GM12801 (cell line): ENCODE measurements around the gene SEC22B.

Source experiments
- TF ChIP-seq, protein P1 (sequence below): IDR thresholded peaks from one replicate; pipeline ENCODE4 v1.5.1; 2011; ENCODE audit warnings: control low read depth; ENCODE audit not compliant: insufficient read length; ENCODE audit errors: extremely low read depth

Gene SEC22B

DNA sequence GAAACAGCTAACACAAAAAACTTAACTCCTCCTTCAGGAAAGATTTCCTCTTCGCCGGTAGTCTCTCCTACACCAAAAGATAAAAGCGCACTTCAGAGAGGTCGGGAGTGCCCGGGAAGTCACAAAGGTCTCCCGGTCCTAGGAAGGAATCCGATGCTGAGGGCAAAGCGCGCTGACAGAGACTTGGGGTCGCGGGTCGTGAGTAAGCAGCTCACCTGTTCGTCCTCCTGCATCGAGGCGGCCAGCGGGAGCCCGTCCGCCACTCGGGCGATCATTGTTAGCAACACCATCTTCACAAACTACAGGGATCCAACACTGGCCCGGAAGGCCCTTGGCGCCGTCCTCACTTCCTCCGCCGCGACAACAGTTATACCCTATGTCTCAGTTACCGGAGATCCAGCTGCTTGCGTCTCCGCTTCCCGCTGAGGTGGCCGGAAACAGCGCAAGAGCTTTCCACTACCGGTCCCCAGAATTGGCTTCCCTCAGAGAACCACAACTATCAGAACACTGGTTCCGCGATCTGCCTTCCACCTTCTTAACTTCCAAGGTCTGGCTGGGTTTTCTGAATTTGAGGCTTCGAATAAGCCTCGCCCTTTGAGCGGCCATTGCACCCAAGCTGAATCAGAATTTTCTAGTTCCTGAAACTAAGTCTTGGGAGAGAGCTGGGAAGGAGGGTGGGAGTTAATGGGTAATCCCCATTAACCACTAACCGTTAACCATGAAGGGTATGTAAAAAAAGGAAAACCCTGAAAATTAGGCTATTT, at the start of gene SEC22B:
Gene SEC22B (minus strand): TSS at position 429 of the 764 bp plus-strand sequence. CDS start 139 bp downstream, at position 290.
- TF ChIP-seq, protein P1, sequence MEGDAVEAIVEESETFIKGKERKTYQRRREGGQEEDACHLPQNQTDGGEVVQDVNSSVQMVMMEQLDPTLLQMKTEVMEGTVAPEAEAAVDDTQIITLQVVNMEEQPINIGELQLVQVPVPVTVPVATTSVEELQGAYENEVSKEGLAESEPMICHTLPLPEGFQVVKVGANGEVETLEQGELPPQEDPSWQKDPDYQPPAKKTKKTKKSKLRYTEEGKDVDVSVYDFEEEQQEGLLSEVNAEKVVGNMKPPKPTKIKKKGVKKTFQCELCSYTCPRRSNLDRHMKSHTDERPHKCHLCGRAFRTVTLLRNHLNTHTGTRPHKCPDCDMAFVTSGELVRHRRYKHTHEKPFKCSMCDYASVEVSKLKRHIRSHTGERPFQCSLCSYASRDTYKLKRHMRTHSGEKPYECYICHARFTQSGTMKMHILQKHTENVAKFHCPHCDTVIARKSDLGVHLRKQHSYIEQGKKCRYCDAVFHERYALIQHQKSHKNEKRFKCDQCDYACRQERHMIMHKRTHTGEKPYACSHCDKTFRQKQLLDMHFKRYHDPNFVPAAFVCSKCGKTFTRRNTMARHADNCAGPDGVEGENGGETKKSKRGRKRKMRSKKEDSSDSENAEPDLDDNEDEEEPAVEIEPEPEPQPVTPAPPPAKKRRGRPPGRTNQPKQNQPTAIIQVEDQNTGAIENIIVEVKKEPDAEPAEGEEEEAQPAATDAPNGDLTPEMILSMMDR, result no peak

DNA sequence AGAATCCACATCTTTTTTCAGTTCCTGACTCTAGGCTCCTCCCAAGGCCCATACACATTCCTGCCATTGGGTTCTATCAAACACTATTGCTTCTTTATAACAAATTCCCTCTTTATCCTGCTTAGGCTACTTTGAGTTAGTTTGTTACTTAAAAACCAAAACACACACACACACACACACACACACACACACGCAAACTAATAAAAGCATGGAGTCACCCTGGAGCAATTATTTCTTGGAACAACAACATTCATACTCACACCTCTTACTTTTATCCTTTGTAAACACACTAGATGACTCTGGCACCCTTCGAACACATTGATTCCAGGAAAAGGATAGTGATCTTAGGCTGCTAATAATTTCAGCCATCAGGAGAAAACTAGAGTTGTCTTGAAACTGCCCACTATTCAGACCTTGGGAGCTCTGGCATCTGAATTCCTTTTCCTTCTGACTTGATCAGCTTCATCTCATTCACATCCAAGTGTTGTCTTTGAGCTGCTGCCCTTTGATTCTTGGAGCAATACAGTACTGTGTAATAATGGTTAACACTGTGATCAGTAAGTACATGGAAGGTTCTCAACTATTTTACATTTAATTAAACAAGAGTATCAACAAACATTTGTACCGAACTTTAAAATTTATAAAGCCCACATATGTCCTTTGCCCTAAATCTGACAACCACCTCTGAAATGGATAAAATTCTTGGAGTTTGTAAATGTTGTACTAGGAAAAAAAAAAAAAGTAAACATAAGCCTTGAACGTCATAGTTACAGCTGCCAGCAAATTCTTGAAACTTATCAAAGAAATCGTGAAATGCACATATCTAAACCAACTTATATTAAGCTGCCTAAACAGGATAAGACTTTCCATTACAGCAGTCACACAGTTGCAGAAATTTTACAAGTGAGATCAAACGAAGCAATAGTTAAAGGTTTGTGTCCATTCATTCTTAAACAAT, 2.8 kb upstream of the SEC22B start:
- TF ChIP-seq, protein P1, result no peak

GRCh38 chr1:120133228-120133927, 42.9 kb downstream of the SEC22B start:
- TF ChIP-seq, protein P1, result no peak
